Gastroesophageal sphincter (tissue), 4 donors: Measurements from ENCODE around the gene EGFLAM. TPM values are rescaled to one million over a fixed set of nuclear protein-coding genes. Genes with fewer than 3 reads are reported as not detected.

Experiments used
- ATAC-seq: fragments of 150-250 bp; one replicate; pipeline ENCODE4 v1.9.1; 2016; ENCODE audit warnings: mild to moderate bottlenecking, moderate library complexity
- H3K27ac ChIP-seq, 4 donors: fragments of 200-600 bp; sonication (generic) in 3 of 4; 1 replicate in 3 of 4; 2 replicates in 1 of 4; pipeline ENCODE4 v1.5.1; 2016 to 2019
- H3K27me3 ChIP-seq: fragments of 200-600 bp; sonication (generic); one replicate; pipeline ENCODE4 v1.5.1; 2019
- H3K36me3 ChIP-seq, 2 donors: fragments of 200-600 bp; sonication (generic); one replicate each; pipeline ENCODE4 v1.5.1; 2019; ENCODE audit warnings: control low read depth in 1 of 2
- H3K4me1 ChIP-seq, 3 donors: fragments of 200-600 bp; sonication (generic); 1 replicate in 2 of 3; 2 replicates in 1 of 3; pipeline ENCODE4 v1.5.1; 2016 to 2019; ENCODE audit warnings: control low read depth in 2 of 3
- H3K4me3 ChIP-seq, 2 donors: fragments of 200-600 bp; sonication (generic); one replicate each; pipeline ENCODE4 v1.5.1; 2019; ENCODE audit warnings: mild to moderate bottlenecking in 1 of 2, moderate library complexity in 1 of 2
- H3K9me3 ChIP-seq, 3 donors: fragments of 200-600 bp; sonication (generic); one replicate each; pipeline ENCODE4 v1.5.1; 2017 to 2019; ENCODE audit warnings: control low read depth in 2 of 3
- EP300 ChIP-seq: sonication (generic); formaldehyde crosslinking; IDR thresholded peaks from one replicate; pipeline ENCODE4 v1.6.1; 2017; ENCODE audit warnings: antibody characterized with exemption, mild to moderate bottlenecking
- POLR2A ChIP-seq, 2 donors: fragments of 450-650 bp; IDR thresholded peaks; one replicate each; pipeline ENCODE4 v1.6.1; 2017; ENCODE audit warnings: antibody characterized with exemption in 2 of 2, mild to moderate bottlenecking in 2 of 2, moderate library complexity in 1 of 2
- POLR2AphosphoS5 ChIP-seq: sonication (generic); formaldehyde crosslinking; IDR thresholded peaks from one replicate; pipeline ENCODE4 v1.6.1; 2017; ENCODE audit warnings: antibody characterized with exemption
- WGBS, 2 donors: methylation state at CpG; one replicate each; pipeline ENCODE4 v1.1.5; 2018; ENCODE audit warnings: low coverage in 1 of 2; 5-methylcytosine and 5-hydroxymethylcytosine counted together
- total RNA-seq, 4 donors: library from RNA; depleted of rRNA; stranded (reverse); fragments of >200 nt; gene quantifications; one replicate each; pipeline ENCODE4 v1.1.0, GENCODE V29; 2016
- TF ChIP-seq, protein P1 (sequence below), 4 experiments: fragments of 200-600 bp in 2 of 4; fragments of 450-650 bp in 2 of 4; sonication (generic) in 1 of 4; IDR thresholded peaks; one replicate each; pipeline ENCODE4 v1.5.1; 2017 to 2019; ENCODE audit warnings: antibody characterized with exemption in 4 of 4, mild to moderate bottlenecking in 2 of 4, moderate library complexity in 2 of 4

EGFLAM gene
- total RNA-seq, 4 donors from 2014 or later = 4.8 to 8.3 (median 7.7) TPM

DNA sequence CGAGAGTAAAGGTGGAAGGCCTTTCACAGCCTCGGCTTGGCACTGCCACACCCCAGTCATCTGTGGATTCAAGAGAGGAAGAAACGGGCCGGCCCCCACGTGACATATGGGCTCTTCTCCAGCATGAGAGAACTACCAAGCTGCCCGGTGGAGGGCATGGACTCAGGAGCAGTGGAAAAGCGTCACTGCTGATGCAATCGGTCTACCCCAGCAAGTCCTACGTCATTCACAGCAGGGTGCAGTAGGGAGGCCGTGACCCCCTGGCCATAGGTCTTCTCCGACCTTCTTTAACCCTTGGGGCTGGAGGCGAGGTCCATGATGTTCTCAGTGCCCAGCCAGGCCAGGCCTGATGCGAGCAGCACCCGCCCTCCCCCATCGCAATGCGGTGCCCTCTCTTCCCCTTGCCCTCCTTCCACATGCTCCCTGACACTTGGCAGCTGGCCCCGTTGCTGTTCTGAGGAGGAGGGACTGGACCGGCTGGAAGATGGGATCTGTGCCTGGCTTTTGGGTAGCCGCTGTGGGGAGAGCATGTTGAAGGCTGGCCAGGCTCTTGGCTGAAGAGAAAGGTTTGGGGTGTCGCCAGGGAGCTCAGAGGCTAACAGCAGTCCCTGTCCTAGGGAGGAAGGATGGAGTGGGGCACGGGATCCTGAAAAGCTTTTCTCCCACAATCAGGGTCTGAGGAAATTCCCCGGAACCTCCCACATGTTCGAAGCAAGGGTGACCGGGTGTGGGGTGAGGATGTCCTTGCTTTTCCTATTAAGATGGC is 208.2 kb downstream of the EGFLAM start:
- Histone ChIP-seq H3K36me3 (no peaks in the 10 kb centered on the region), H3K27ac (peak overlapping the region; percentile 62 to 89 (median 82)), H3K9me3 (no peaks in the 10 kb centered on the region), H3K4me3 (peak overlapping the region in 1 of 2 donors; percentile 27), H3K4me1 (peaks cover 16 to 81% (median 58%) of the 10 kb centered on the region in 3 donors), H3K27me3 (no peaks in the 10 kb centered on the region)
- 48 to 69% methylated on average over 7 to 14 of the region's 24 CpGs for WGBS, 2 donors
- ATAC-seq = peak; percentile 48
- TF ChIP-seq POLR2AphosphoS5 (peak; percentile 73), POLR2A (IDR thresholded peaks at IDR 0.05) (no peak)

DNA sequence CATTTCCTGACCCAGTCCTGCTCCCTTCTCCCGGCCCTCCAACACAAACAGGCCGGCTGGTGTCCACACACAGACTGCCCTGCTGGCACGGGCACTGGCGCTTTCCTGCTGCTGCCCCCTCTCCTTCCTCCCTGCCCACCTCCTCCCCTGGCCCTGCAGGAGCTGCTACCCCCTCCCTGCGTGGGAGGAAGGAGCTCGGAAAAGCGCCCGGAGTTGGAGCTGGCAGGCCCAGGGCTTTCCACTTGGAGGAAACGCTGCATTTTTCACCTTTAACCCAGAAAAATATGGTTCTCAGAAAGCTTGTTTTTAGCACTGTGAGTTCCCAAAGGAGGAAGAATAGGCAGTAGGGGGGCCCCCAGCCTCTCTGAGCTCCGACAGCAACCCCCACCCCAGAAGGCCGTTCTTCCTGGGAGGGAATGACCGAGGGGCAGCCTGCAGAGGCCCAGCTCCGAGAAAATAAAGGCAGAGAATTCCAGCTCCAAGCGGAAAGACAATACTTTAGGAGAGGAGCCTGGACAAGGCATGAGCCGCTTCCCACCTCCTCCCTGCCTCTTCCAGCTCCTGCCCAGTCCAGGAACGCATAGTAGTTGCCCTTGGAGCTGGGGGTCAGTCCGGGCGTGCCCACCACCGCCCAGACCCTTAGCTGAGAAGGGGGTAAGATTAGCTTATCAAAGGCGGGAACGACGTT is 209.1 kb downstream of the EGFLAM start:
- Histone ChIP-seq H3K4me3 (peak overlapping the region in 1 of 2 donors; percentile 27), H3K4me1 (peaks cover 16 to 77% (median 58%) of the 10 kb centered on the region in 3 donors), H3K27me3 (no peaks in the 10 kb centered on the region), H3K27ac (peak overlapping the region; percentile 62 to 89 (median 82)), H3K9me3 (no peaks in the 10 kb centered on the region), H3K36me3 (no peaks in the 10 kb centered on the region)
- ATAC-seq = peak; percentile 39
- peak; percentile 79 for TF ChIP-seq POLR2AphosphoS5
- no peak for TF ChIP-seq POLR2A (IDR thresholded peaks at IDR 0.05)
- WGBS, 2 donors = 30 to 44% methylated on average over 4 to 7 of the region's 22 CpGs

DNA sequence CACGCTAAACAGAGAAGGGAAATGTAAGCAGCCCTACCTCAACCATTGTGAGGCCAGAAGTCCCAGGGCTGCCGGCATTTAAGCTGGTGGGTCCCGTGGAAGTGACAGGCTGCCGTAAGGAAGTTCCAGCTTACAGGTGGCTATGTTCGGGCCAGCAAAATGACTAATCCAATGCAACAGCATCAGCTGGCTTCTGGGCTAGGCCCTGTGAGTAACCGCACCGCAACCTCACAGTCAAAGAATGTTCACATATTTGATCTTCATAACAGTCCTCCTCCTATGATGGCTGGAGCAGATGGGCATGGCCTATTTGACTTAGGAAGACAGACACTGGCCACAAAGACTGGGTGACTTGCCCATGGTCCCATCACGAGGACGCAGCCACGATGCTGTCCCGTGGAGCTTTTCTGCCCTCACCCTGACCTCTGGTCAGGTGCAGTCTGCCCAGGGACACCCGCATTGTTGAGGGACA is 209.9 kb downstream of the EGFLAM start:
- Histone ChIP-seq H3K27me3 (no peaks in the 10 kb centered on the region), H3K4me3 (no peak overlapping the region), H3K9me3 (no peaks in the 10 kb centered on the region), H3K4me1 (peaks cover 16 to 69% (median 58%) of the 10 kb centered on the region in 3 donors), H3K27ac (peak overlapping the region; percentile 62 to 89 (median 82)), H3K36me3 (no peaks in the 10 kb centered on the region)
- peak; percentile 50 for ATAC-seq
- TF ChIP-seq POLR2A (IDR thresholded peaks at IDR 0.05) = no peak
- TF ChIP-seq POLR2AphosphoS5 = peak; percentile 87
- no peak for TF ChIP-seq EP300
- 38 to 51% methylated on average over 4 to 8 of the region's 12 CpGs for WGBS, 2 donors

GRCh38 chr5:38468978-38469706 is 210.8 kb downstream of the EGFLAM start:
- peaks cover 13 to 60% (median 51%) of the 10 kb centered on the region in 3 donors for H3K4me1 ChIP-seq
- no peaks in the 10 kb centered on the region for H3K9me3 ChIP-seq
- no peaks in the 10 kb centered on the region for H3K36me3 ChIP-seq
- TF ChIP-seq EP300 = no peak
- TF ChIP-seq POLR2AphosphoS5 = peak; percentile 96
- TF ChIP-seq POLR2A (IDR thresholded peaks at IDR 0.05) = no peak
- TF ChIP-seq, protein P1, sequence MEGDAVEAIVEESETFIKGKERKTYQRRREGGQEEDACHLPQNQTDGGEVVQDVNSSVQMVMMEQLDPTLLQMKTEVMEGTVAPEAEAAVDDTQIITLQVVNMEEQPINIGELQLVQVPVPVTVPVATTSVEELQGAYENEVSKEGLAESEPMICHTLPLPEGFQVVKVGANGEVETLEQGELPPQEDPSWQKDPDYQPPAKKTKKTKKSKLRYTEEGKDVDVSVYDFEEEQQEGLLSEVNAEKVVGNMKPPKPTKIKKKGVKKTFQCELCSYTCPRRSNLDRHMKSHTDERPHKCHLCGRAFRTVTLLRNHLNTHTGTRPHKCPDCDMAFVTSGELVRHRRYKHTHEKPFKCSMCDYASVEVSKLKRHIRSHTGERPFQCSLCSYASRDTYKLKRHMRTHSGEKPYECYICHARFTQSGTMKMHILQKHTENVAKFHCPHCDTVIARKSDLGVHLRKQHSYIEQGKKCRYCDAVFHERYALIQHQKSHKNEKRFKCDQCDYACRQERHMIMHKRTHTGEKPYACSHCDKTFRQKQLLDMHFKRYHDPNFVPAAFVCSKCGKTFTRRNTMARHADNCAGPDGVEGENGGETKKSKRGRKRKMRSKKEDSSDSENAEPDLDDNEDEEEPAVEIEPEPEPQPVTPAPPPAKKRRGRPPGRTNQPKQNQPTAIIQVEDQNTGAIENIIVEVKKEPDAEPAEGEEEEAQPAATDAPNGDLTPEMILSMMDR (IDR thresholded peaks at IDR 0.05) = no peak
- peak; percentile 50 for ATAC-seq
- H3K27me3 ChIP-seq = no peaks in the 10 kb centered on the region
- 28 to 30% methylated on average over 11 to 15 of the region's 18 CpGs for WGBS, 2 donors
- peak overlapping the region; percentile 62 to 89 (median 82) for H3K27ac ChIP-seq
- H3K4me3 ChIP-seq = peak overlapping the region in 1 of 2 donors; percentile 21

DNA sequence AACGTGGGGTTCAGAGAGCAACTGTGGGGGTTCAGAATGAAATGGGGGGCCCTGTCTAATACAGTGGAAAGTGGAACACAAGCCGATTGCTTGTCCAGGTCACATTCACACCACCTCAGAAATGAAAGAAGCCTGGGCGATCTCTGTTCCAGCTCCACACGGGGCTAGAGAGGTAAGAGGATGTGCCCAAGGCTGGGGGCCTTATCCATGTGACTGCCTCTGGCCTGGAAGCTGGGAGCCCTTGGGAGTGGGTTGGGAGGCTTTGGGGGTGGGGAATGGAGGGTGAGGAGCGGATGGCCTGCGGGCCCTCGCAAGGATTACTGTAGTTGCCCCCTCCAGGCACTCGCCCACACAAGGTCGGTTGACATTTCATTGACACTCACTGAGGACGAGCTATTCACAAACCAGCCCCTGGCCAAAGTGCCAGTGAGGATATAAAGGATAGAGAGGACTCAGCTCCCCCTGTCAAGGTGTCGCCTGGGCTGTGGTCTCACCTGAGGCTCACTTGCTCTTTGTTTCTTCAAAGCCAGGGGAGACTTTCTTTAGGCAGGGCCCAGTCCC is 211.4 kb downstream of the EGFLAM start:
- peak overlapping the region in 1 of 2 donors; percentile 21 for H3K4me3 ChIP-seq
- peak overlapping the region; percentile 62 to 89 (median 82) for H3K27ac ChIP-seq
- 76 to 80% methylated on average over 5 to 7 of the region's 11 CpGs for WGBS, 2 donors
- H3K4me1 ChIP-seq = peaks cover 13 to 54% (median 45%) of the 10 kb centered on the region in 3 donors
- no peaks in the 10 kb centered on the region for H3K9me3 ChIP-seq
- ATAC-seq = no peak
- TF ChIP-seq EP300 = no peak
- TF ChIP-seq POLR2AphosphoS5 = no peak
- TF ChIP-seq, protein P1 (IDR thresholded peaks at IDR 0.05) = no peak
- TF ChIP-seq POLR2A (IDR thresholded peaks at IDR 0.05) = no peak
- H3K27me3 ChIP-seq = no peaks in the 10 kb centered on the region
- H3K36me3 ChIP-seq = no peaks in the 10 kb centered on the region
